Measurements from ENCODE around the gene CD14.
"Not testable (repeated sequence)": the region's sequence is repeated elsewhere in the genome, so short reads cannot be mapped to it uniquely, and the experiment has no call there.

The CD14 gene

GRCh38 chr5:140595538-140596300 is 37.3 kb downstream of the CD14 start:
- DNase-seq (ENCODE audit: low spot score): no peak

DNA sequence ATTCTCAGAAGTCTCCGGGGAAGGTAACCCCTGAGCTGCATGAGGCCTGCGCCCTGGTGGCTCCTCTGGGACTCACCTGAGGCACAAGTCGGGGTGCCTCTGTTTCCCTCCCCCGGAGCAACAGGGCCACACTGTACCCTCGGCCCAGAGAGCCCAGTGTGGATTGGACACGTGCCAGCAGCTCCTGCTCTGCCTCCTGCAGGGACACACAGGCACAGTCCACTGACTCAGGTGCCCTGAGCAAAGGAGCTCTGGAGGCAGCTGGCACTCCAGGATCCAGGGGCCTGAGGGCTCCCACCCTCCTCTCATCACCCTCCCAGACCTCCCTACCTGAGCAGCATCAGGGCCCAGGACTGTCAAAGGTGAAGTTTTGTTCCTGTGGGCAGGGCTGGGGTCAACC is 38.8 kb downstream of the CD14 start:
- no peak for DNase-seq (ENCODE audit: low spot score)

DNA sequence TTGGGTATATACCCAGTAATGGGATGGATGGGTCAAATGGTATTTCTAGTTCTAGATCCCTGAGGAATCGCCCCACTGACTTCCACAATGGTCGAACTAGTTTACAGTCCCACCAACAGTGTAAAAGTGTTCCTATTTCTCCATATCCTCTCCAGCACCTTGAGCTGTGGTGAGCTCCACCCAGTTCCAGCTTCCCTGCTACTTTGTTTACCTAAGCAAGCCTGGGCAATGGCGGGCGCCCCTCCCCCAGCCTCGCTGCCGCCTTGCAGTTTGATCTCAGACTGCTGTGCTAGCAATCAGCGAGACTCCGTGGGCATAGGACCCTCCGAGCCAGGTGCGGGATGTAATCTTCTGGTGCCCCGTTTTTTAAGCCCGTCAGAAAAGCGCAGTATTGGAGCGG is 39.9 kb downstream of the CD14 start:
- not testable (repeated sequence) for DNase-seq (ENCODE audit: low spot score)

DNA sequence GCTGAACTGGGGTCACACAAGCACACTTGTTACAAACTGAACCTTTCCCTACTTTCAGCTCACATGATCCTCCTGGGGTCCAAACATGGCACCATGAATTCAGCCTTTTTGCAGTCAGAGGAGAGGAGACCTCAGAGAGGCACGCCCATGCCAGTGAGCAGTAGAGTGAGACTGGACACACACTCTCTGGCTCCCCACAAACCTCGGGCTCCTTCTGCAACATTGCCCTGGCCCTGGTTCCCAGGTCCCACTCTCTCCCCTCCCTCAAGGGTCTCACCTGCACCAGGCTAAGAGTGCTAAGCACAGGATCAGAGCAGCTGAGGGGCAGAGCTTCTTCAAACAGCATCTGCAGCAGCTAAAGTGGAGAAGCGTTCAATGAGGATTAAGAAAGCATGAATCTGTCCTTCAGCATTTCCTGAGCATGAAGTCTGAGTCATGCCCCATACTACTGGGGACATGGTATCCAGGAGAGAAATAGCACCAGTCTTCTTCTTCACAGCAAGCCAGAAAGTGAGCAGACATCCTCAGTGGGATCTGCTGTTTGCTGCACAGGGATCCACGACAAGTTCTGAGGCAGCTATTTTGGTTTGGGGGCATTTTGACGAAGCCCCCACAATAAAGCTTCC is 41.1 kb downstream of the CD14 start:
- no peak for DNase-seq (ENCODE audit: low spot score)

GRCh38 chr5:140590861-140591260 is 42.1 kb downstream of the CD14 start:
- no peak for DNase-seq (ENCODE audit: low spot score)

GRCh38 chr5:140588311-140589070 is 44.5 kb downstream of the CD14 start:
- DNase-seq (ENCODE audit: low spot score): no peak

DNA sequence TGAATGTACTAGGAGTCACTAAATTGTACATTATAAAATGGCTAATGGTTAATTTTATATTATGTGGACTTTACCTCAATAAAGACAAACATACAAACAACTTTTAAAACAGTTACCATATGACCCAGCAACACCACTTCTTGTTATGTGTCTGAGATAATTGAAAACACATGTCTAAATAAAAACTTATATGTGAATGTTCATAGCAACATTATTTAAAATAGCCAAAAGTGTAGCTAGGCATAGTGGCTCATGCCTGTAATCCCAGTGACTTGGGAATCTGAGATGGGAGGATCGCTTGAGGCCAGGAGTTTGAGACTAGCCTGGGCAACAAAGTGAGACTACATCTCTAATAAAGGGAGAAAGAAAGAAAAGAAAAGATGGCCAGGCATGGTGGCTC is 45.5 kb downstream of the CD14 start:
- no peak for DNase-seq (ENCODE audit: low spot score)
